ENCODE data around the gene EIF1.
"Not testable (repeated sequence)": the region's sequence is repeated elsewhere in the genome, so short reads cannot be mapped to it uniquely, and the experiment has no call there.

EIF1 gene

GRCh38 chr17:41655611-41656111 is 33.0 kb upstream of the EIF1 start:
- DNase-seq (ENCODE audit: low read depth in 2 of 2): no peak

GRCh38 chr17:41656249-41657023 is 32.2 kb upstream of the EIF1 start:
- DNase-seq (ENCODE audit: low read depth in 2 of 2): no peak

- no peak for DNase-seq (ENCODE audit: low read depth in 2 of 2)
These were observed 31.4 kb upstream of the EIF1 start for GRCh38 chr17:41657176-41657754.

GRCh38 chr17:41657936-41658335 is 30.7 kb upstream of the EIF1 start:
- DNase-seq (ENCODE audit: low read depth in 2 of 2): no peak

GRCh38 chr17:41658846-41659245 is 29.8 kb upstream of the EIF1 start:
- no peak for DNase-seq (ENCODE audit: low read depth in 2 of 2)

- no peak for DNase-seq (ENCODE audit: low read depth in 2 of 2)
These were observed 29.1 kb upstream of the EIF1 start for GRCh38 chr17:41659427-41660212.

GRCh38 chr17:41660221-41660711 is 28.4 kb upstream of the EIF1 start:
- no peak for DNase-seq (ENCODE audit: low read depth in 2 of 2)

GRCh38 chr17:41663451-41664171 is 25.1 kb upstream of the EIF1 start:
- DNase-seq (ENCODE audit: low read depth in 2 of 2): no peak

- no peak for DNase-seq (ENCODE audit: low read depth in 2 of 2)
These were observed 24.6 kb upstream of the EIF1 start for GRCh38 chr17:41664172-41664457.

- no peak for DNase-seq (ENCODE audit: low read depth in 2 of 2)
These were observed 23.8 kb upstream of the EIF1 start for GRCh38 chr17:41664587-41665565.

- DNase-seq (ENCODE audit: low read depth in 2 of 2): peak; percentile 72 to 76
These were observed 23.0 kb upstream of the EIF1 start for GRCh38 chr17:41665566-41666236.

GRCh38 chr17:41666237-41666641 is 22.4 kb upstream of the EIF1 start:
- peak; percentile 31 to 63 for DNase-seq (ENCODE audit: low read depth in 2 of 2)

GRCh38 chr17:41666708-41667279 is 21.9 kb upstream of the EIF1 start:
- DNase-seq (ENCODE audit: low read depth in 2 of 2): peak; percentile 68 to 81

GRCh38 chr17:41667280-41668041 is 21.2 kb upstream of the EIF1 start:
- DNase-seq (ENCODE audit: low read depth in 2 of 2): no peak

GRCh38 chr17:41672153-41672552 is 16.5 kb upstream of the EIF1 start:
- DNase-seq (ENCODE audit: low read depth in 2 of 2): no peak

- DNase-seq (ENCODE audit: low read depth in 2 of 2): not testable (repeated sequence)
These were observed 13.3 kb upstream of the EIF1 start for GRCh38 chr17:41675157-41676057.

GRCh38 chr17:41676058-41676419 is 12.6 kb upstream of the EIF1 start:
- no peak for DNase-seq (ENCODE audit: low read depth in 2 of 2)

- no peak for DNase-seq (ENCODE audit: low read depth in 2 of 2)
These were observed 10.2 kb upstream of the EIF1 start for GRCh38 chr17:41678411-41678906.
